HL-60 (cell line): Measurements from ENCODE around the gene RALGPS2.

Experiments
- POLR2AphosphoS5 ChIP-seq: IDR thresholded peaks from 2 replicates; pipeline ENCODE4 v1.6.1; 2012; ENCODE audit warnings: low read depth
- TF ChIP-seq, protein P1 (sequence below): IDR thresholded peaks from one replicate; pipeline ENCODE4 v1.5.1; 2011; ENCODE audit warnings: low read length, control low read depth, inconsistent platforms; ENCODE audit not compliant: insufficient read depth

GRCh38 chr1:178825167-178825566, 100.1 kb downstream of the RALGPS2 start:
- TF ChIP-seq, protein P1, sequence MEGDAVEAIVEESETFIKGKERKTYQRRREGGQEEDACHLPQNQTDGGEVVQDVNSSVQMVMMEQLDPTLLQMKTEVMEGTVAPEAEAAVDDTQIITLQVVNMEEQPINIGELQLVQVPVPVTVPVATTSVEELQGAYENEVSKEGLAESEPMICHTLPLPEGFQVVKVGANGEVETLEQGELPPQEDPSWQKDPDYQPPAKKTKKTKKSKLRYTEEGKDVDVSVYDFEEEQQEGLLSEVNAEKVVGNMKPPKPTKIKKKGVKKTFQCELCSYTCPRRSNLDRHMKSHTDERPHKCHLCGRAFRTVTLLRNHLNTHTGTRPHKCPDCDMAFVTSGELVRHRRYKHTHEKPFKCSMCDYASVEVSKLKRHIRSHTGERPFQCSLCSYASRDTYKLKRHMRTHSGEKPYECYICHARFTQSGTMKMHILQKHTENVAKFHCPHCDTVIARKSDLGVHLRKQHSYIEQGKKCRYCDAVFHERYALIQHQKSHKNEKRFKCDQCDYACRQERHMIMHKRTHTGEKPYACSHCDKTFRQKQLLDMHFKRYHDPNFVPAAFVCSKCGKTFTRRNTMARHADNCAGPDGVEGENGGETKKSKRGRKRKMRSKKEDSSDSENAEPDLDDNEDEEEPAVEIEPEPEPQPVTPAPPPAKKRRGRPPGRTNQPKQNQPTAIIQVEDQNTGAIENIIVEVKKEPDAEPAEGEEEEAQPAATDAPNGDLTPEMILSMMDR = no peak
- TF ChIP-seq POLR2AphosphoS5 = no peak
